ENCODE data around the gene LTK. TPM values are rescaled to one million over a fixed set of nuclear protein-coding genes. Genes with fewer than 3 reads are reported as not detected.

LTK gene
- total and polyA plus RNA-seq, 2 experiments from 2014 or later = 0.14 TPM; not detected in 1

- TF ChIP-seq ZNF462 (CRISPR knock-in tag; IDR thresholded peaks at IDR 0.05) (no peak), REST (IDR thresholded peaks at IDR 0.05; ENCODE audit: unreplicated experiment) (no peak), POLR2AphosphoS5 (IDR thresholded peaks at IDR 0.05; ENCODE audit: low read depth) (no peak), CREB1 (CRISPR knock-in tag; IDR thresholded peaks at IDR 0.05; ENCODE audit: low read depth) (no peak)
Observed at GRCh38 chr15:41476416-41477048, 37.1 kb downstream of the LTK start (continued).

DNA sequence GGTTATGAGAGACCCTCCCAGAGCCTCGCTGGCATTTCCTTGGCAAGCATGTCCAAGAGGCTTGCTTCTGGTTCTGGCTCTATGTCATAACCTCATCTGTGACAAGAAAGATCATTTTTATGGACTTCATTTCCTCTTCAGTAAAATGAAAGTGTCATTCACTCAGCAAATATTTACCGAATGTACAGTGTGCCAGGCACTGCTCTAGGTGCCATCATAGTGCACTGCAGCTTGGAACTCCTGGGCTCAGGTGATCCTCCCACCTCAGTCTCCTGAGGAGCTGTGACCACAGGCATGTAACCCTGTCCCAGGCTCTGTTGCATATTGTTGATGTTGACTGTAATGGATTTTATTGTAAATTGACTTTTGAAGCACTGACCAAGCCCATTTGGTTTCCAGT is 38.7 kb downstream of the LTK start:
- no peaks in the 10 kb centered on the region for H3K9me3 Mint-ChIP-seq
- no peaks in the 10 kb centered on the region for H3K9me2 ChIP-seq (ENCODE audit: insufficient read depth)
- no peak overlapping the region for H3K4me2 ChIP-seq
- DNase-seq (ENCODE audit: low spot score) (no peak), ATAC-seq (no peak)
- H3K27ac Mint-ChIP-seq = no peak overlapping the region
- no peak overlapping the region for H3K27ac ChIP-seq (ENCODE audit: low read depth)
- H3K4me1 Mint-ChIP-seq = no peaks in the 10 kb centered on the region
- peaks cover 2% of the 10 kb centered on the region for H3K27me3 Mint-ChIP-seq (ENCODE audit: insufficient read depth, low read depth, poor library complexity)
- no peaks in the 10 kb centered on the region for H3F3A ChIP-seq (replicated peaks; ENCODE audit: low read depth)
- H3K36me3 ChIP-seq (ENCODE audit: insufficient read depth) = peaks cover 50% of the 10 kb centered on the region
- no peak overlapping the region for H3K4me3 ChIP-seq
- H4K20me1 ChIP-seq (replicated peaks; ENCODE audit: insufficient read depth) = peaks cover 6% of the 10 kb centered on the region; the same call in 1 of the 2 replicates
- H3K4me3 Mint-ChIP-seq = no peak overlapping the region
- H3K36me3 Mint-ChIP-seq (ENCODE audit: low read depth) = peaks cover 81% of the 10 kb centered on the region
- H3K79me2 ChIP-seq (replicated peaks; ENCODE audit: insufficient read depth) = no peaks in the 10 kb centered on the region
- no peaks in the 10 kb centered on the region for H3K27me3 ChIP-seq (ENCODE audit: insufficient read depth)
- H2AFZ ChIP-seq = no peak overlapping the region
- no peaks in the 10 kb centered on the region for H3K4me1 ChIP-seq (ENCODE audit: insufficient read depth)
- TF ChIP-seq EZH2 (IDR thresholded peaks at IDR 0.05; ENCODE audit: low read depth, unreplicated experiment) (no peak), ZNF331 (CRISPR knock-in tag; IDR thresholded peaks at IDR 0.05; ENCODE audit: low read depth) (no peak), POLR2AphosphoS5 (IDR thresholded peaks at IDR 0.05; ENCODE audit: low read depth) (no peak), ZNF114 (CRISPR knock-in tag; IDR thresholded peaks at IDR 0.05) (no peak)
- TF ChIP-seq, protein P1, sequence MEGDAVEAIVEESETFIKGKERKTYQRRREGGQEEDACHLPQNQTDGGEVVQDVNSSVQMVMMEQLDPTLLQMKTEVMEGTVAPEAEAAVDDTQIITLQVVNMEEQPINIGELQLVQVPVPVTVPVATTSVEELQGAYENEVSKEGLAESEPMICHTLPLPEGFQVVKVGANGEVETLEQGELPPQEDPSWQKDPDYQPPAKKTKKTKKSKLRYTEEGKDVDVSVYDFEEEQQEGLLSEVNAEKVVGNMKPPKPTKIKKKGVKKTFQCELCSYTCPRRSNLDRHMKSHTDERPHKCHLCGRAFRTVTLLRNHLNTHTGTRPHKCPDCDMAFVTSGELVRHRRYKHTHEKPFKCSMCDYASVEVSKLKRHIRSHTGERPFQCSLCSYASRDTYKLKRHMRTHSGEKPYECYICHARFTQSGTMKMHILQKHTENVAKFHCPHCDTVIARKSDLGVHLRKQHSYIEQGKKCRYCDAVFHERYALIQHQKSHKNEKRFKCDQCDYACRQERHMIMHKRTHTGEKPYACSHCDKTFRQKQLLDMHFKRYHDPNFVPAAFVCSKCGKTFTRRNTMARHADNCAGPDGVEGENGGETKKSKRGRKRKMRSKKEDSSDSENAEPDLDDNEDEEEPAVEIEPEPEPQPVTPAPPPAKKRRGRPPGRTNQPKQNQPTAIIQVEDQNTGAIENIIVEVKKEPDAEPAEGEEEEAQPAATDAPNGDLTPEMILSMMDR (conservative IDR thresholded peaks at IDR 0.05; ENCODE audit: low read depth in 2 of 2) = no peak
